Keratinocyte (primary cell): Measurements from ENCODE around the gene METTL22. TPM values are rescaled to one million over a fixed set of nuclear protein-coding genes. Genes with fewer than 3 reads are reported as not detected.

Source experiments
- DNase-seq: peaks from one replicate; pipeline ENCODE4 v3.0.0-alpha.2; 2011; ENCODE audit warnings: low read depth, missing footprints, low spot score
- FAIRE-seq: peaks from 2 replicates; lab custom pipeline; 2011; peaks lifted over from hg19 to GRCh38; lab: Jason Lieb, UNC
- H2AFZ ChIP-seq: 2 replicates; pipeline ENCODE4 v1.6.0; 2012; ENCODE audit warnings: low read length, control low read depth, inconsistent platforms; ENCODE audit not compliant: control insufficient read depth
- H3K27ac ChIP-seq: 2 replicates; pipeline ENCODE4 v1.5.1; 2011; ENCODE audit warnings: low read length; ENCODE audit not compliant: control insufficient read depth, insufficient read depth
- H3K27me3 ChIP-seq: 3 replicates; pipeline ENCODE4 v1.6.0; 2011; ENCODE audit warnings: low read length; ENCODE audit not compliant: control insufficient read depth, insufficient read depth; ENCODE audit errors: extremely low read depth
- H3K36me3 ChIP-seq, 2 experiments: 2 replicates in 1 of 2; 3 replicates in 1 of 2; pipeline ENCODE4 v1.5.1; 2011; ENCODE audit warnings: low read length in 2 of 2, mild to moderate bottlenecking in 1 of 2; ENCODE audit not compliant: control insufficient read depth in 2 of 2, insufficient read depth in 2 of 2; ENCODE audit errors: extremely low read depth in 1 of 2
- H3K4me1 ChIP-seq: 3 replicates; pipeline ENCODE4 v1.5.1; 2011; ENCODE audit warnings: low read length; ENCODE audit not compliant: control insufficient read depth, insufficient read depth; ENCODE audit errors: extremely low read depth
- H3K4me2 ChIP-seq: 3 replicates; pipeline ENCODE4 v1.6.0; 2011; ENCODE audit warnings: low read depth, low read length; ENCODE audit not compliant: control insufficient read depth, insufficient read depth; ENCODE audit errors: extremely low read depth
- H3K4me3 ChIP-seq, 3 experiments: fragments of 200-600 bp in 1 of 3; sonication (generic) in 1 of 3; 2 replicates in 2 of 3; 3 replicates in 1 of 3; pipeline ENCODE4 v1.5.1; 2011 to 2016; ENCODE audit warnings: low read length in 3 of 3, mild to moderate bottlenecking in 3 of 3, control low read depth in 2 of 3, inconsistent platforms in 1 of 3, low read depth in 1 of 3, mixed read lengths in 1 of 3, mixed run types in 1 of 3, moderate library complexity in 1 of 3; ENCODE audit not compliant: control insufficient read depth in 2 of 3, insufficient read depth in 2 of 3; ENCODE audit errors: extremely low read depth in 1 of 3
- H3K79me2 ChIP-seq: 2 replicates; pipeline ENCODE4 v1.6.0; 2012; ENCODE audit warnings: low read length; ENCODE audit not compliant: control insufficient read depth, insufficient read depth
- H3K9ac ChIP-seq: 3 replicates; pipeline ENCODE4 v1.6.0; 2011; ENCODE audit warnings: low read length; ENCODE audit not compliant: control insufficient read depth, insufficient read depth; ENCODE audit errors: extremely low read depth
- H3K9me1 ChIP-seq: 3 replicates; pipeline ENCODE4 v1.6.0; 2011; ENCODE audit warnings: low read length; ENCODE audit not compliant: control insufficient read depth, insufficient read depth; ENCODE audit errors: extremely low read depth
- H3K9me3 ChIP-seq: 2 replicates; pipeline ENCODE4 v1.5.1; 2012; ENCODE audit warnings: low read depth, low read length; ENCODE audit not compliant: control insufficient read depth
- H4K20me1 ChIP-seq: 3 replicates; pipeline ENCODE4 v1.6.0; 2011; ENCODE audit warnings: low read length; ENCODE audit not compliant: control insufficient read depth, insufficient read depth; ENCODE audit errors: extremely low read depth
- CTCF ChIP-seq, 3 experiments: IDR thresholded peaks in 1 of 3; conservative IDR thresholded peaks in 1 of 3; optimal IDR thresholded peaks in 1 of 3; 2 replicates in 2 of 3; 3 replicates in 1 of 3; pipeline versions ENCODE3 to v1.5.1; 2011; ENCODE audit warnings: low read length in 3 of 3, mild to moderate bottlenecking in 3 of 3, moderate library complexity in 2 of 3, control low read depth in 1 of 3, inconsistent platforms in 1 of 3; ENCODE audit not compliant: insufficient read depth in 2 of 3; ENCODE audit errors: extremely low read depth in 1 of 3
- EZH2 ChIP-seq: IDR thresholded peaks from one replicate; pipeline ENCODE4 v1.6.1; 2012; ENCODE audit warnings: inconsistent platforms, mild to moderate bottlenecking, low read length, moderate library complexity
- dilution Hi-C: fragments of 300-500 bp; cut with MboI; formaldehyde crosslinking; loops from one replicate; pipeline ENCODE4 v1.7.0; 2020; ENCODE audit warnings: low sequenced_read_pairs; ENCODE audit not compliant: extremely low pct_ligation_motif_present
- polyA plus RNA-seq, 5 experiments: library from polyadenylated mRNA; depleted of rRNA in 3 of 5; stranded (reverse) in 3 of 5; stranded (forward) in 1 of 5; unstranded in 1 of 5; fragments of >200 nt; gene quantifications; 1 replicate in 1 of 5; 2 replicates in 3 of 5; 3 replicates in 1 of 5; pipeline versions ENCODE4 v1.2.1 to v1.2.3, GENCODE V29; 2011 to 2012; ENCODE audit warnings: missing spikeins in 2 of 5, low read depth in 1 of 5, low replicate concordance in 1 of 5

Gene METTL22
- polyA plus RNA-seq, 1 donor (not counting 4 experiments of a cell fraction or from before 2014, with no cell fraction given), result 31.1 TPM

GRCh38 chr16:8663192-8664089, 41.9 kb downstream of the METTL22 start:
- FAIRE-seq, result no peak
- Histone ChIP-seq H3K27me3 (no peaks in the 10 kb centered on the region), H3K9me1 (no peaks in the 10 kb centered on the region), H3K4me2 (no peak overlapping the region), H3K36me3 (no peaks in the 10 kb centered on the region), H2AFZ (no peak overlapping the region), H3K4me3 (no peak overlapping the region), H3K4me1 (no peaks in the 10 kb centered on the region), H4K20me1 (no peaks in the 10 kb centered on the region), H3K9me3 (no peaks in the 10 kb centered on the region), H3K27ac (no peak overlapping the region), H3K79me2 (no peaks in the 10 kb centered on the region), H3K9ac (no peak overlapping the region)
- no peak for TF ChIP-seq EZH2
- no peak for TF ChIP-seq CTCF (optimal IDR thresholded peaks at IDR 0.05 in 1 of 3, IDR thresholded peaks at IDR 0.05 in 1 of 3, conservative IDR thresholded peaks at IDR 0.05 in 1 of 3; ENCODE audit: extremely low read depth in 1 of 3, insufficient read depth in 2 of 3, low read length in 3 of 3)
- DNase-seq, result no peak
- dilution Hi-C loops, result no loop called here

- dilution Hi-C loops, result no loop called here
- H3K4me1 ChIP-seq, result no peaks in the 10 kb centered on the region
- DNase-seq (no peak), FAIRE-seq (no peak)
- H3K36me3 ChIP-seq, result no peaks in the 10 kb centered on the region
- H3K79me2 ChIP-seq, result no peaks in the 10 kb centered on the region
- H3K27me3 ChIP-seq, result no peaks in the 10 kb centered on the region
- H3K4me2 ChIP-seq, result no peak overlapping the region
- H3K9ac ChIP-seq, result no peak overlapping the region
- H3K4me3 ChIP-seq, result no peak overlapping the region
- no peaks in the 10 kb centered on the region for H3K9me3 ChIP-seq
- no peak overlapping the region for H3K27ac ChIP-seq
- H2AFZ ChIP-seq, result no peak overlapping the region
- TF ChIP-seq EZH2 (no peak), CTCF (optimal IDR thresholded peaks at IDR 0.05 in 1 of 3, IDR thresholded peaks at IDR 0.05 in 1 of 3, conservative IDR thresholded peaks at IDR 0.05 in 1 of 3; ENCODE audit: extremely low read depth in 1 of 3, insufficient read depth in 2 of 3, low read length in 3 of 3) (no peak)
- H4K20me1 ChIP-seq, result no peaks in the 10 kb centered on the region
- no peaks in the 10 kb centered on the region for H3K9me1 ChIP-seq
These were observed 44.0 kb downstream of the METTL22 start for GRCh38 chr16:8665529-8665928.
